Cardiac muscle cell (in vitro differentiated cells and primary cell): ENCODE measurements around the gene FGD4. TPM values are rescaled to one million over a fixed set of nuclear protein-coding genes. Genes with fewer than 3 reads are reported as not detected.
A peak's percentile ranks its signal among the peaks of the same experiment; 100 is the strongest.

ENCODE experiments used
- DNase-seq, 2 donors: peaks; one replicate each; pipeline versions ENCODE4 v3.0.0 to v3.0.0-alpha.2; 2010 to 2017; ENCODE audit warnings: low read depth in 1 of 2, low spot score in 1 of 2
- H3K27ac ChIP-seq: fragments of 200-600 bp; sonication (generic); 2 replicates; pipeline ENCODE4 v1.5.1; 2016
- H3K27me3 ChIP-seq: fragments of 200-600 bp; sonication (generic); 2 replicates; pipeline ENCODE4 v1.6.0; 2016; ENCODE audit warnings: control low read depth
- H3K36me3 ChIP-seq: fragments of 200-600 bp; sonication (generic); 2 replicates; pipeline ENCODE4 v1.5.1; 2016; ENCODE audit warnings: control low read depth
- H3K4me1 ChIP-seq: fragments of 200-600 bp; sonication (generic); 2 replicates; pipeline ENCODE4 v1.8.1; 2017; ENCODE audit warnings: low read depth, mild to moderate bottlenecking, mixed run types
- H3K4me3 ChIP-seq: fragments of 200-600 bp; sonication (generic); 2 replicates; pipeline ENCODE4 v1.5.1; 2016; ENCODE audit warnings: mild to moderate bottlenecking
- H3K9me3 ChIP-seq: fragments of 200-600 bp; sonication (generic); 2 replicates; pipeline ENCODE4 v1.5.1; 2017; ENCODE audit warnings: low read depth, mild to moderate bottlenecking, control low read depth
- CTCF ChIP-seq: IDR thresholded peaks from 2 replicates; pipeline ENCODE4 v1.5.1; 2012; ENCODE audit warnings: low read depth, mild to moderate bottlenecking, low read length
- polyA plus RNA-seq: library from polyadenylated mRNA; unstranded; fragments of >200 nt; fragmentation: Nextera tagmentation; extraction: Ambion mirVana; gene quantifications from 2 replicates; pipeline ENCODE4 v1.2.1, GENCODE V29; 2016
- total RNA-seq: library from RNA; depleted of rRNA; stranded (reverse); fragments of >200 nt; gene quantifications from 2 replicates; pipeline ENCODE4 v1.2.3, GENCODE V29; 2016

The FGD4 gene
- total and polyA plus RNA-seq, 2 experiments from 2014 or later = 2.5 to 7.3 TPM

GRCh38 chr12:32437095-32437515 is 37.7 kb downstream of the FGD4 start:
- H3K27ac ChIP-seq = no peak overlapping the region

GRCh38 chr12:32440120-32440865 is 40.9 kb downstream of the FGD4 start:
- Histone ChIP-seq H3K36me3 (no peaks in the 10 kb centered on the region), H3K4me3 (no peak overlapping the region), H3K27me3 (no peaks in the 10 kb centered on the region), H3K9me3 (no peaks in the 10 kb centered on the region), H3K27ac (no peak overlapping the region), H3K4me1 (peaks cover 6% of the 10 kb centered on the region)
- DNase-seq = no peak
- no peak for TF ChIP-seq CTCF

More at GRCh38 chr12:32437095-32437515, 37.7 kb downstream of the FGD4 start:
- Histone ChIP-seq H3K4me3 (no peak overlapping the region), H3K27me3 (no peaks in the 10 kb centered on the region), H3K36me3 (no peaks in the 10 kb centered on the region), H3K4me1 (no peaks in the 10 kb centered on the region), H3K9me3 (no peaks in the 10 kb centered on the region)
- DNase-seq = peak in 1 of 2 donors; percentile 91
- no peak for TF ChIP-seq CTCF

- peaks cover 19% of the 10 kb centered on the region for H3K4me1 ChIP-seq
Measured at GRCh38 chr12:32443491-32443890, 44.1 kb downstream of the FGD4 start.

GRCh38 chr12:32444895-32445294 is 45.5 kb downstream of the FGD4 start:
- Histone ChIP-seq H3K4me1 (peaks cover 19% of the 10 kb centered on the region), H3K27ac (peak overlapping the region; percentile 82)

More at GRCh38 chr12:32443491-32443890, 44.1 kb downstream of the FGD4 start:
- Histone ChIP-seq H3K36me3 (no peaks in the 10 kb centered on the region), H3K4me3 (no peak overlapping the region), H3K9me3 (no peaks in the 10 kb centered on the region), H3K27ac (no peak overlapping the region), H3K27me3 (no peaks in the 10 kb centered on the region)
- no peak for DNase-seq
- no peak for TF ChIP-seq CTCF

GRCh38 chr12:32445356-32445755 is 46.0 kb downstream of the FGD4 start:
- Histone ChIP-seq H3K27ac (peak overlapping the region; percentile 82), H3K4me3 (no peak overlapping the region), H3K4me1 (peaks cover 19% of the 10 kb centered on the region), H3K9me3 (no peaks in the 10 kb centered on the region), H3K27me3 (no peaks in the 10 kb centered on the region), H3K36me3 (no peaks in the 10 kb centered on the region)
- DNase-seq = no peak
- TF ChIP-seq CTCF = no peak

More at GRCh38 chr12:32444895-32445294, 45.5 kb downstream of the FGD4 start:
- H3K4me3 ChIP-seq = no peak overlapping the region
- no peaks in the 10 kb centered on the region for H3K36me3 ChIP-seq
- H3K27me3 ChIP-seq = no peaks in the 10 kb centered on the region
- peak; percentile 68 to 89 for DNase-seq
- no peak for TF ChIP-seq CTCF
- no peaks in the 10 kb centered on the region for H3K9me3 ChIP-seq
